ENCODE data around the gene PEF1.
A peak's percentile ranks its signal among the peaks of the same experiment; 100 is the strongest.
"Not testable (repeated sequence)": the region's sequence is repeated elsewhere in the genome, so short reads cannot be mapped to it uniquely, and the experiment has no call there.

Gene PEF1

DNA sequence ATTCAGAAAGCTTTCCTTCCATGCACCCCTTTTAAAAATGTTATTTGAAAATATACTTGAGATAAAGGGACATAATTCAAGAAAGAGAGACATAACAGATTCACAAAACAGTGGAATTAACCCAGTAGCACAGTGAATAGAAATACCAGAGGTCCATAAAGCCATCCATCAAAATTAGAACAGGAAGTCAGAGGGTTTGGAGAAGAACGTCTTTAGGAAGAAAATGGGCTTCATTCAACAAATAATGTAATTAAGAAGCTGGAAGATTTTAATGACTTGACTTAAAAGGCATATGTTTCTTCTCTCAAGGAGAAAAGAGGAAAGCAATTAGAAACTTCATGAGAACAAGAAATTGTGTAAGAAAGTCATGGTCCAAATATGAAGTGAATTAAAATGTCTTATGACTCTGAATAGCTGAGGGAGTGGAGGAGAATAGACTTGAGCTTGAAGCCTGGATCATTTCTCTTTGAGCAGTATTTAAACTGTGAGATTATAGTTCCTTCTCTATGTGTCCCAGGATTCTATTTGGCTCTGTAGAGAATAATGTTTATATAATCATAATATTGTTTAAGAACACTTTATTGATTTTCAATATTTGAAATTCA lies 35.1 kb downstream of the PEF1 start:
- no peak for DNase-seq (ENCODE audit: low spot score)

DNA sequence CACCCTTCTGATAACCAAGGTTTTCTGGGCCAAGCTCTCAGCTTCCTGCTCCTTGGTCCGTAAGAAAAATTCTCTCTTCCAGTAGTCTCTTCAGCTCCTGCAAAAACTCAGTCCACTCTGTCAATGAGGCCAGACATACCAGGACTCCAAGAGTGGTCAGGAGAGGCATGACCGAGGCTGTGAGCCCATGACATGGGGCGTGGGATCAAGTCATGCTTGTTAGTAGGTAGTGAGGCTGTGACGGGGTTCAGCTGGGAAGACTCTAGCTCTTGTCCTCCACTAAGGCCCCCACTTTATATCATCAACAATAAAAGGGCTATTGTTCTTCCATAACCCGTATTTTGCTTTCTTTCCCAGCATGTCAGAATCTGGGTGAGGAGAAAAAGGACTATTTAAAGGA lies 37.3 kb downstream of the PEF1 start:
- DNase-seq (ENCODE audit: low spot score): no peak

DNA sequence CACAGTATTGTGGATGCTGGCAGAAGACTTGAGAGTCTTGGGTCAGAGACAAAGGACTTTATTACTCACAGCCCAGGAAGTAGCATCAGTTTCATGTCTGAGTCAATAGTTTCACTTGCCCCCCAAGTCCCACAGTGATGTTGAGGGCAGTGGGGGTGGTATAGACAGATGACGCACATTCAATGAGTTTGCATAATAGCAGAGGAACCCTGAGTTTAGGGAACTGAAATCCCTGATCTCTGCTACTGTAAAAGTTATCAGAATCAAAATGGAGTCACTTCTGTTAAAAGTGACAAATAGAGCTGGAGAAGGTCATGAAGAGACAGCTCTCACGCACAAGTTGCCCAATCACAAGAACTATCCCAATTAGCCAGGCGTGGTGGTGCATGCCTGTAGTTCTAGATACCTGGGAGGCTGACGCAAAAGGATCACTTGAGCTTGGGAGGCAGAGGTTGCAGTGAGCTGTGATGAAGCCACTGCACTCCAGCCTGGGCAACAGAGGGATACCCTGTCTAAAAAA lies 38.7 kb downstream of the PEF1 start:
- DNase-seq (ENCODE audit: low spot score): no peak

DNA sequence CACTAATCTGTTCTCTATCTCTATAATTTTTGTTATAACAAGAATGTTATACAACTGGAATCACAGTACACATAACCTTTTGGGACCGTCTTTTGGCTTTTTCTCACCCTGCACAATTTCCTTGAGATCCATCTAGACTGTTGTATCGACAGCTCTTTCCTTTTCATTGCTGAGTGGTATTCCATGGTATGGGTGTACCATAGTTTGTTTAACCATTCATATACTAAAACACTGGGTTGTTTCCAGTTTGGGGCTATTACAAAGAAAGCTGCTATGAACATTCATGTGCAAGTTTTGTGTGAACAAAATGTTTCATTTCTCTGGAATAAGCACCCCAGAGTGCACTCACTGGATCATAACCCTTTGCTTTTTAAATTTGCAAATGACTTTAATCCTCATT lies 42.6 kb downstream of the PEF1 start:
- DNase-seq (ENCODE audit: low spot score): no peak

DNA sequence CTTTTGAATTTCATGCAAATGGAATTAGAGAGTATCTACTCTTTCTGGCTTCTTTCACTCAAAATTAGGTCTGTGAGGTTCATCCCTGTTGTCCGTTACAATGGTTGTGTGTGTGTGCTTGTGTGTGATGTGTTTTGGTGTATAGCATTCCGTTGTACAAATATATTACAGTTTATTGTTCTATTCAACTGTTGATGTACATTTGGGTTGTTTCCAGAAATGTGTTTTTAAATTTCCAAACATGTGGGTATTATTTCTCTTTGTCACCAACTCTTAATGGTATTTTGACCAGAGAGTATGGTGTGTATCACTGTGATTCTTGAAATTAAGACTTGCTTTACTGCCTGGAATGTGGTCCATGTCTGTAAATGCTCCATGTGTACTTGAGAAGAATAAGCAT lies 44.0 kb downstream of the PEF1 start:
- no peak for DNase-seq (ENCODE audit: low spot score)

DNA sequence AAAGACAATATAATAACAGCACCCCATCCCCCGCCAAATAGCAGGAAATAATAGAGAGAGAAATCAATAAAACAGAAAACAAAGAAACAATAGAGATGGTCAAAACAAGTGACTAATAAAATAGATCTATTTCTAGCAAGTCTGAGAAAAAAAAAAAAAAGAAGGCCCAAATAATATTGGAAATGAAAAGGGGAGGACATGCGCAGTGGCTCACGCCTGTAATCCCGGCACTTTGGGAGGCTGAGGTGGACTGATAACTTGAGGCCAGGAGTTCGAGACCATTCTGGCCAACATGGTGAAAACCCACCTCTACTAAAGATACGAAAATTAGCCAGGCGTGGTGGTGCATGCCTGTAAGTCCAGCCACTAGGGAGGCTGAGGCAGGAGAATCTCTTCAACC lies 45.7 kb downstream of the PEF1 start:
- DNase-seq (ENCODE audit: low spot score): no peak

DNA sequence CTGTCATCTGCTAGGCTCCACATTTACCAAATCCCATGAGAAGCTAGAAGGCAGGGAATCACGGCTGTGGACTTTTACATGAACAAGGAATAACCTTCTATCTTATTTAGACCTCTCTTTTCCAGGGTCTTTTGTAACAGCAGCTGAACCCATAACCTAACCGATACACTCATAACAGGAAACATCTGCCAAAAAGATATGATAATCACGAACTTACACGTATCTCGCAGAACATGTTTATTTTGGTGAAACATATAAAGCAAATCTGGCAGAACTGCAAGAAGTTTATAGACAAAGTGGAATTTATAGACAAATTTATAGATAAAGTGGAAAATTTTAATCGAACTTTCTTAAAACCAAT lies 48.0 kb downstream of the PEF1 start:
- no peak for DNase-seq (ENCODE audit: low spot score)

DNA sequence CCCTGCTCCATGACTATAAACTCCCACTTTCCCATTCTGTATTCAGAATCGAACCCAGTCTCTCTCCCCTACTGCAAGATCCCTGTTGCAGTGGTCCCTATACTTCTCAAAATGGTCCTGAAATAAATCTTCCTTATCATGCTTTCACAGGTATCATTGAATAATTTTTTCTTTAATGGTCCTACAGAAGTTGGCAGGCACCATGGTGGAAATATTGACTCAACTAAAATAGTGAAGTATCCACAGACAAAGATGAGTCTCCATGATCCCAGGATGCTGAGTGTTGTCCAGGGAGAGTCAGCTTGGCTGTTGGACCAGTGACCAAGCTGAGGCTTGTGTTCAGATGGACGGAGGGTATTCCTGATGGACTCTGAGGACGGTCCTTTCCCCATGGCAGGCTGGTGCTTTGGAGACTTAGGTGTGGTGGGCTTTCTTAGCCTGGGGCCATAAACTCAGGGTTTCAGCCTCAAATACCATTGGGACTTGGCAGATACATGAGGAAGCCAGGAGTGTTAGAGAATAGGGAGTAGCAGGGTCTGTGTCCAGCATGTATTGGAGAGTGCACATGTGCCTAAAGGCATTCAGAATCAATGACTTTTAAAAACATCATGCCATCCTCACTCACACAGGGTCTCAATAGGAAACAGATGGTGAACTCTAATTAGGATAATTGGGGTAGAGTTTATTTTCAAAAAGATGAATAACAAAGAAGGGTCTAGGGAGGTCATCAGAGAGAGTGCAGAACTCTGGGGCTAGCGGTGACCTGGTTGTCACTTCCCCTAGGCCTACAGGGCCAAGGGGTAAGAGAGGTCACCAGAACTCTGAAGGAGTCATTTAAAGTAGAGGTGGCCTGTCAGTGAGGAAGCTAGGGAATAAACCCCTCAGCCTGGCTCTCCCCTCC lies 48.6 kb downstream of the PEF1 start:
- no peak for DNase-seq (ENCODE audit: low spot score)

DNA sequence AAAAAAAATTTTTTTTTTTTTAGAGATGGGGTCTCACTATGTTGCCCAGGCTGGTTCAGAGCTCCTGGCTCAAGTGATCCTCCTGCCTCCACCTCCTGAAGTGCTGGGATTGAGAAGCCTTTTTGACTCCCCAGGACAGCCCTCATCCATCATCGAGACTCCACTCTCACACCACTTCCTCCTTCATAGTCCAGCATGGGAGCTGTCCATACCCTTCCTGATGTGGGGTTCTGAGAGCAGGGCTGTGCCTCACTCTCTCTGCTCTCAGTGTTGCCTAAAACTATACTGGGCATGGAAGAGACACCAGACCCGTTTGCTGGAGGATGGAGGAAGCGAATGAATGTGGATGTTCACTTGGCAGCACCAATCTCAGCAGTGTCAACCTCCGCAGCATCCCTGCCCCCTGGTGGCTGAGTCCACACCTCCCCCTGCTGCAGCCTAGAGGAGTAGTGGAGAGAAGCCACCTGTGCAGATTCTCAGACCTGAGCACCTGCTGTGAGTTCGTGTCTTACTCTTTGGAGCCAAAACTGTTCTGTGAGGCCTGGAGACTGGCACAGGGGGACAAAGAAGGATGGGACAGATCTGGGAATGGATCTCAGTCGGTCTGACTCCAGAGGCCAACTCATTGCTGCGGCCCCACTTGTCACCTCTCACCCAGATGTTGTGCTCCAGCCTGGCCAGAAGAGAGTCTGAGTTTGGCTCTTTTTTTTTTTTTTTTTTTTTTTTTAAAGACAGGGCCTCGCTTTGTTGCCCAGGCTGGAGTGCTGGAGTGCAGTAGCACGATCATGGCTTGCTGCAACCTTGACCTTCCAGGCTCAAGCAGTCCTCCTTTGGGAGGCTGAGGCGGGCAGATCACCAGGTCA lies 50.7 kb downstream of the PEF1 start:
- DNase-seq (ENCODE audit: low spot score): peak; percentile 82

DNA sequence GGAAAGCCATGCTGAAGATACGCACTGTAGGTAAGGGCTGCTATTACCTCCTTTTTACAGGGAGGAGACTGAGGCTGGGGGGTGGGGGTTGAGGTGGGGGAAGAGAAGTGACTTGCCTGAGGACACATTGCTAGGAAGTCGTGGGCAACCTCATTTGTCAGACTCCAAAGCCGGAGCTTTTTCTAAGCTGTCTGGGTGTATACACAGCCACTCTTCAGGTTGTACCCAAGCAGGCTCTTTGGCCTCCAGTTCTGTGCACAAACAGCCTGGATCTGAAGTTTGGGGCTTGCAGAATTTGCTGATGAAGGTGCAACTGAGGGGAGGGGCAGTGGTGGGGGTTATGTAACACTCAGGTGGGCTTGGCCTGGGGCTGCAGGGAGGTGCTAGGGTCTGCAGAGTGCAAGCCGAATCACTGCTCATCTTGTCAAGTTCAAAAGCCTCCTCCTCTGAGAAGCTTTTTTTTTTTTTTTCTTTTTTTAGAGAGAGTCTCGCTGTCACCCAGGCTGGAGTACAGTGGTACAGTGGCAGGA lies 51.5 kb downstream of the PEF1 start:
- DNase-seq (ENCODE audit: low spot score): no peak

DNA sequence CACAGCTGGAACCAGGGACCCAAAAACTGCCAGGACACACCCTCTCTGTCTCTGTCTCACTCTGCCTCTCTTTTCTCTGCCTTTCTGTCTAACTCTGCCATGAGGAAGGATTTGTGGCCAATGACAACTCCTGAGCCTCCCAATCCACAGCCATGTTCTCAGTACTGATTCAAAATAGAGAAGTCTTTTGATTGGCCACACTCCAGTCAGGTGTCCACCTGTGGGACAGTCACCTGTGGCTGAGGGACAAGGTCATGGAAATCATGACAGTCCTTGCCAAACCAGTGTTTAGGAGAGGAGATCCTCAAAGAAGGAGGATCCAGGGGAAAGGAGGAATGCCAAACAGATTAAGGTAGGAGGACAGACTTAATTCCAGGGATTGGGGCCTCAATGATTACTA lies 52.5 kb downstream of the PEF1 start:
- DNase-seq (ENCODE audit: low spot score): no peak

DNA sequence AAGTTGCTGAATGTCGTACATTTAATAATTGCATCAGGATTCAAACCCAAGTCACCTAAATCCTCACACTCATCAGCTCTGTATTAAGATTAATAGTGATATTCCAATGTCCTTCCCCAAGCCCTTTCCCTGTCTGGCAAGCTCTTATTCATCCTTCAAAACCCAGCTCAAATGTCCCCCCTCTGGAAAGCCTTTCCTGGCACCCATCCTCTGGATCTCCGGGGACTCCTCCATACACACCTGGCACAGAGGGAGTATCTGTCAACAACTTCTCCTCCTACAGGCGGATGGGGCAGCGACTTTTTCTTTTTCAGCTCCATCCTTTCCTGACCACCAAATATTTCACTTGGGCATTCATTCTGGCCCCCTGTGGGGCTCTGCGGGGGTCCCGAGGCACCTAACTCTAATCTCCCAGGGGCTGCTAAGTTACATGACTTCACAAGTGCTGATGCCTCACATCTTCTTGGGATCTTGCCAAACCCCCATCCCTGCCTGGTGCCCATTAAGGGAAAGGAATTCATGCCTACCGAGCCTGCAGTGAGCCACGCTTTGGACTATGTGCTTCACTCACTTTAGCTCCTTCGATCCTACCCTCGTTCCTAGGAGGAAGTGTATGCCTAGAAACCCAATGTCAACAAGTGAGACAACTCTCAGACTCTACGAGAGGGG lies 53.1 kb downstream of the PEF1 start:
- peak; percentile 39 for DNase-seq (ENCODE audit: low spot score)

DNA sequence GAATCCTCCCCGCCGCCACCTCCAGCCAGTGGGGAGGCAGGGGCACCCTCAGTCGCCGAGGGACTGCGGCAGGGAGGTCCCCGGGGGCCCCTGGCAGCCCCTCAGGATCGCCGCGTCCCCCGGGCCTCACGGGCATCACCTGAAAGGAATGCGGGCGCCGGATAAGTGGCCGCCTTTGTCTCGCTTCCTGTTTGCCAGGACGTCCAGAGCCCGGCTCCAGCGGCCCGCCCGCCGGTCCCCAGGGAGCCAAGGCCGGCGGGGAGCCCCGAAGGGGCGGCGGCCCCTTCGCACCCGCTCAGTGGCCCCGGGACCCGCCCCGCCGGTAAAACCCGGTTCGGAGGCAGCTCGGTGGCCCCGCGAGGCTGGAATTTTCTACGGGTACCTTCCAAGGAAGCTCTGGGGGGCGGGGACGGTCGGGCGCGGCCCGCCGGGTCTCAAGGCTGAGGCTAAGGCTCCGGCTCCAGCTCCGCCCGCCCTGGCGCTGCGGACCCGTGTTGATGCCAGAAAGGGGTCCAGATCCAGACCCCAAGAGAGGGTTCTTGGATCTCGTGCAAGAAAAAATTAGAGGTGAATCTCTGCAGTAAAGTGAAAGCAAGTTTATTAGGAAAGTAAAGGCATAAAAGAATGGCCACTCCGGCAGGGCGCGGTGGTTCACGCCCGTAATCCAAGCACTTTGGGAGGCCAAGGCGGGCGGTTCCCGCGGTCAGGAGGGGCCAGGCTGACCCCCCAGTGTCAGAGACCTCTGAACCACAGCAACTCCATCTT lies 55.7 kb downstream of the PEF1 start:
- DNase-seq (ENCODE audit: low spot score): peak; percentile 45

DNA sequence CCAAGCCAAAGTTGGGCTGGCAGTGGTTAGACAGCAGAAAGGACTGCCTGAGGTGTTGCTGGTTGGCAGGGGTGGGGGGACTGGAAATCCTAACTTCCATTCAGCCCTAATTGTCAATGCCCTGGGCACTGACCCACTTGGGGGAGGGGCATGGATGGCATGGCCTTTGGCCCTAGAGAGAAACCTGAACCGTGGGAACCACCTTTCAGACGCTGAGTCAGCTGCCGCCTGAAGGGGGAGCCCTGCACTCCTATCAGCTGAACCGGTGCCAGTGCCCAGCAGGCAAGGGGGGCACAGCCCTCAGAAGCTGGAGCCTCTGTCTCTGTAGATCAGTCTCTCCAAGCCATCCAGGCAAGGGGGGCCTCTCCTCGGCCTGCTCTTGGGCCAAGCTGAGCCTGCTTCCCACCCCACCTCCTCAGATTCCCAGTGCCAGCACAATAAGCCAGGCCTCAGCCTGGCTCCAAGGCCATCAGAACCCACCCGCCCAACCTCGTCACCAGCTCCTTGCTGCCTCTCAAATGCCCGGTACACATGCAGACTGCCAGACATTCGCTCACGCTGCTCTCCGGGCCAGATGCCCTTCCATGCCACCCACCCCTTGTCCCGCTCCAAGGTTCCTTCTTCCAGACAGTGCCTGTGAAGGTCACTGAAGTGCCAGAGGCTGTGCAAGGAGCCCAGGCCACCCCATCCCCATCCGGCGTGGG lies 56.8 kb downstream of the PEF1 start:
- peak; percentile 65 for DNase-seq (ENCODE audit: low spot score)

DNA sequence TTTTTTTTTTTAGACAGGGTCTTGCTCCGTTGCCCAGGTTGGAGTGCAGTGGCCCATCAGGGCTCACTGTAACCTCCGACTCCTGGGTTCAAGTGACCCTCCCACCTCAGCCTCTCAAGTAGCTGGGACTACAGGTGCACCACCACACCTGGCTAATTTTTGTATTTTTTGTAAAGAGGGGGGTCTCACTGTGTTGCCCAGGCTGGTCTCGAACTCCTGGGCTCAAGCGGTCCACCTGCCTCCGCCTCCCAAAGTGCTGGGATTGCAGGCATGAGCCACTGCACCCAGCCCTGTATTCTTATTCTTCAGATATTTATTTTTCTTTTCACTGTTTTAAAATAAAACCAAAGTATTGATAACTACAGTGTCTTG lies 57.4 kb downstream of the PEF1 start:
- DNase-seq (ENCODE audit: low spot score): not testable (repeated sequence)

DNA sequence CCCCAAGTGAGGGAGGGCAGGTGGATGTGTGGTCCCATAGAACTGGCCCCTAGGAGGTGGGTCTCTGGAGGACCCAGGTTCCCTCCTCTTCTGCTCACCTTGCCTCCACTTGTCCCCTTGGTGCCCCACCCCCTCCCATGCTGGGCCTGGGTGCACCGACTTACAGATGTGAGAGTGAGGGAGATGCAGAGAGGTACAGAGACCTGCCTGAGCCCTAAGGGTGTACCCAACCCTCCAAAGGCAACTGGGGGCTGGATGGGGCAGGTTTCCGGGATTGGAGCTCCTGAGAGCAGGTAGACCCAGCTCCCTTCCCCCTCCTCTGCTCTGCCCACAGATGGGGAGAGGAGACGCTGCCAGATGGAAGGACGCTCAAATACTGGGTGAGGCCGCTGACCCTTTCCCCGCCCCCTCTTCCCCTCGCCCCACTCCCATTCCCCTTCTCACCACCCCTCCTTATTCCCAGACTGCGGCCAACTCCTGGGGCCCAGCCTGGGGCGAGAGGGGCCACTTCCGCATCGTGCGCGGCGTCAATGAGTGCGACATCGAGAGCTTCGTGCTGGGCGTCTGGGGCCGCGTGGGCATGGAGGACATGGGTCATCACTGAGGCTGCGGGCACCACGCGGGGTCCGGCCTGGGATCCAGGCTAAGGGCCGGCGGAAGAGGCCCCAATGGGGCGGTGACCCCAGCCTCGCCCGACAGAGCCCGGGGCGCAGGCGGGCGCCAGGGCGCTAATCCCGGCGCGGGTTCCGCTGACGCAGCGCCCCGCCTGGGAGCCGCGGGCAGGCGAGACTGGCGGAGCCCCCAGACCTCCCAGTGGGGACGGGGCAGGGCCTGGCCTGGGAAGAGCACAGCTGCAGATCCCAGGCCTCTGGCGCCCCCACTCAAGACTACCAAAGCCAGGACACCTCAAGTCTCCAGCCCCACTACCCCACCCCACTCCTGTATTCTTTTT lies 58.0 kb downstream of the PEF1 start:
- no peak for DNase-seq (ENCODE audit: low spot score)

DNA sequence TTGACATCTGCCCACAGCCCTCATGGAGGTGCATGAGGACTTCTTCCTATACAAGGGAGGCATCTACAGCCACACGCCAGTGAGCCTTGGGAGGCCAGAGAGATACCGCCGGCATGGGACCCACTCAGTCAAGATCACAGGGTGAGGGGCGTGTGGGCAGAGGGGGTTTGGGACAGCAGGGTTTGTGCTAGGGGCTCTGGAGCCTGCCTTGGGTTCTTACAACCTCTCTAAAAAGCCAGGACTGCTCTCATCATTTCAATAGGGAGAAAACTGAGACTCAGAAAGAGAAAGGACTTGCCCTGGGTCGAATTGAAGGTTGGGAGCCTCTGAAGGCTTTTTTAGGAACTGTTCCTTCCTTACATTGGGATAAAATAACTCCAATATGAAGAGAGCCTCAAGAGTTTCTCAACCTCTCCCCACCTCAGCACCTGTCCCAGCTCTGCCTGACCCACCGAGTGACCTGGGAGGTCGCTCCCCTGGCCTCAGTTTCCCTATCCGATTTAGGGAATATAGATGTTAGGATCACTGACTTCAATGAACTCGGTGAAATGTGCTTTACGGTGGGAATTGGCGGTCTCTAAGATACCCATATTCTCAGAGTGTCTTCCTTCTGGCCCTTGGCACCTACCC lies 58.8 kb downstream of the PEF1 start:
- DNase-seq (ENCODE audit: low spot score): no peak

DNA sequence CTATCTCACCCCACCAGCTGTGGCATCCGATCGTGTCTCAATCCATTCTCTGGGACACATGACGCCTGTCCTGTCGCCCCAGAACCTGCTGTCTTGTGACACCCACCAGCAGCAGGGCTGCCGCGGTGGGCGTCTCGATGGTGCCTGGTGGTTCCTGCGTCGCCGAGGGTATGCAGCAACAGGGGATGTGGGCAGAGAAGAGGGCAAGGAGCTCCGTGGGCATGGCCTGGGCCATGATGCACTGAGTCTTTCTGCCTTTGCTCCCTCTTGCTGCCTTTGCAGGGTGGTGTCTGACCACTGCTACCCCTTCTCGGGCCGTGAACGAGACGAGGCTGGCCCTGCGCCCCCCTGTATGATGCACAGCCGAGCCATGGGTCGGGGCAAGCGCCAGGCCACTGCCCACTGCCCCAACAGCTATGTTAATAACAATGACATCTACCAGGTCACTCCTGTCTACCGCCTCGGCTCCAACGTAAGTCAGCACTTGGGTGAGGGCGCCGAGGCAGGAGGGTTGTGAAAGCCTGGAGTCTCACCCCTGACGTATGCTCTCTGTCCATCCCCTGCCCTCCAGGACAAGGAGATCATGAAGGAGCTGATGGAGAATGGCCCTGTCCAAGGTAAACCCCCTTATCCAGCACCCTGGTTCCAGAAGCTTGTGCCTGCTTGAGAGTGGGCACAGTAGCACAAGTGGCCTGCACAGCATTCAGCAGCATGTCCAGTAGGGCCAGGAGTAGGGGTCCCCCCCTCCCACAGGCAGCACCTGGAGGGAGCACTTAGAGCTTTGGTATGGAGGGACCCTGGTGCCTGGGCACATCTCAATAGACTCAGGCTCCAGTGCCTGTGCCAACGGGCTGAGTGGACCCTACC lies 59.6 kb downstream of the PEF1 start:
- DNase-seq (ENCODE audit: low spot score): no peak

Data from AG08395 (cell line).